HG03135 (cell line): Measurements from ENCODE around the gene IL18R1.

Experiments
- ATAC-seq: cut with Tn5 transposase; IDR thresholded peaks from one replicate; pipeline ENCODE4 v1.9.1; 2021; ENCODE audit warnings: mild to moderate bottlenecking, moderate library complexity; ENCODE audit not compliant: unreplicated experiment

Gene IL18R1

GRCh38 chr2:102386867-102387541, 31.4 kb downstream of the IL18R1 start:
- no peak for ATAC-seq

DNA sequence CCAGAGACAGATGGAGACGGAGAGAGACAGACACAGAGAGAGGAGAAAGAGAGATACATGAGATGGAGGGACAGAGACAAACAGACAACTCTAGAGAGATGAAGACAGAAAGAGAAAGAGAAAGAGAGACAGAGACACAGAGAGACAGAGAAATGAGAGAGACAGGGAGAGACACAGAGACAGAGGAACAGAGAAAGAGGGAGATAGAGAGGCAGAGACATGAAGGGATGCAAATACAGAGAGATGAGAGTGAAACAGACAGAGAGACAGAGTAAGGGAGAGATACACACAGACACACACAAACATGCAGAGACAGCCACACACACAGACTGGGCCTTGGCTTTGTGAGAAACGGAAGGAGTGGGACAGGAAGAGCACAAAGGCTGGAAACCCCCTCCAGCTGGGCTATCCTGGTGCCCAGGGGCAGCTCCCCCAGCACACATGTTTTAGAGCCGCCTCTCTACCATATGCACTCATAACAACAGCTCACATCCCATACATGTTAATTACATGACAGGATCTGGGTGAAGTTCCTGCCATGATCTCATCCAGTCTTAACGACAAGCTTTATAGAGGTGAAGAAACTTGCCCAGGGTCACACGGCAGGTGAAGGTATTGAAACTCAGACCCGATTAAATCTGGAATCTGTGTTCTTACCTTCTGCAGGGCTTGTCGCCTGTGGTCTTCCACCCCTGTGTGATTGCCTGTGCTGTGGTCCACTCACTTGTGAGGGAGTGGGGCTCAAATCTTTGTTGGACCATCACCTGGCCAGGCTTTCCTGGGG, 32.4 kb downstream of the IL18R1 start:
- no peak for ATAC-seq

- ATAC-seq = no peak
These were observed 36.0 kb downstream of the IL18R1 start for GRCh38 chr2:102391565-102391964.

DNA sequence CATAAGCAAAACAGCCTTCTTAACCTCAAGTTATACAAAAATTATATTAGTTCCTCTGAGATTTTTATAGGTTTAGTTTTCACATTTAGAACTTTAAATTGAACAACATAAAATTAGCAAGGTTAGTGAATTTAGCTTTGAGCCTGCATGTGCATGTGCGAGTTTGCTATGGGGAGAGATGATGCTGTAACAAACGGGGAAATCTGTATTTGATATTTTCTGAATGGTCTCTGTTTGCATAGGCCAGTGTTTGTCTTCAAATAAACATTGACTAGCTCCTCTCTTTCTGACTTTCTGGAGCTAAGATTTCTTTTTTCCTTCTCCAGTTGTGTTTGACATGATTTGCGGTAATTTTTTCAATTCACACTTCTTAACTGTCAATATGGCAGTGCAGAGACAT, 36.5 kb downstream of the IL18R1 start:
- no peak for ATAC-seq

DNA sequence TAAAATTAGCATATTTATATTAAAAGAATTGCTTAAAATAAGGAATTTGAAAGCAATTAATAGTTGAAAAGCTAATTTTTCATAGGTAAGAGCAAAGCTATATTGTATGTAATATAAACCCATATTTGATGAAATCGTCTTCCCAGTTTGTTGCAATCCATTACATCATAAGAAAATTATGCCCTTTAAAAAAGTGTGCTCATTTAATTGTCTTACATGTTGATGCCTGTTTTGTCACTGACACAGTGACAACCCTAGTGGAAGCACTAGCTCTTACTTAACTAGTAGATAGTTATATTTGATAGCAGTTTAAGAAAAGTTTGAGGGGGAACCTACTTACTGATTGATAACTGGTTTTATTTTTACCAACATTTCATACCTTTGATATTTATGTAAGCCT, 37.3 kb downstream of the IL18R1 start:
- ATAC-seq = no peak

- no peak for ATAC-seq
These were observed 40.4 kb downstream of the IL18R1 start for GRCh38 chr2:102396012-102396411.

DNA sequence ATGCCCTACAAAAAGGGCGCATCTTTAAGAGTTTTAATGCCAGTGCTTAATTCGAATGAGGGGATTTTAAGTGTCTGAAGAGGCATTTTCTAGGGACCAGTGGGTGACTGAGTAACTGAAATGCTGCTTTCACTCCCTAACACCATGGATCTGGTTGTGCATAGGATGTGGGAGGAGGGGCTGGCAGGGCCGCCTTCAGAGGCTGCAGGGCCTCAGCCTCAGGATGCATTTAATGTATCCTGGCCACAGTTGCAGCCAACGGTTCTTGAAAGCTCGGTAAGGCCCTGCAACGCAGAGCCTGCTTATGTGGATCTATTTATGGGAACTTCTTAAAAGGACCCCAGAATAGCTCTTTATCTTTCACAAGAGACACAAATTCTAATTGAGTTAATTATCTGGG, 41.6 kb downstream of the IL18R1 start:
- no peak for ATAC-seq

DNA sequence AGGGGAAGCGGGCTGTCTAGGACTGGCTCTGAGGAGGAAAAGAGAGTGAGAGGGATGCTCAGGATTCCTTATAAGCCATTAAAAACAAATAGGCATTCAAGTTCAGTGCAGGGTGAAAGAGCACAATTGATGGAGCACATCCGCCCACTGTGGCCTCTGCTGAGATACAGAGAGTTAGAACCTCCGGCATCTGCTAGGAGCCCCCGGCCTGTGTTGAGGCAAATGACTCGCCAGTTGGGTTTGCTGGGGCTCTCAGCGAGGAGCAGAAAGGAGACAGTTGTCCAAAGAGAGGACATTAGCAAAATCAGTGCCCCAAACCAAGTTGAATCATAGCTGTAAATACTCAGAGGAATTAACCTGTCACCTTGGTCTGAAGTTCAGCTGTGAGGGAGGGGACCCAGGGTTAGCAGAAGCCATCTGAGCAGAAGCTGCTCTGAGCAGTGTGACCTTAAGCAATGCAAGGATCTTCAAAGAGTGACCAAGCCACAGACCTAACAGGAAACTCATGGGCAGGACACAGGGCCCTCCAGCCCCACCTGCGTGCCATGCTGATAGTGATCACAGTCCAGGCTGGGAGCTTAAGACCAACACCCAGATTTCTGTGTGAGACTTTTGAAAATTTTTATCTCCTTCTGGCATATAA, 44.0 kb downstream of the IL18R1 start:
- no peak for ATAC-seq

- no peak for ATAC-seq
These were observed 45.9 kb downstream of the IL18R1 start for GRCh38 chr2:102401456-102401855.

DNA sequence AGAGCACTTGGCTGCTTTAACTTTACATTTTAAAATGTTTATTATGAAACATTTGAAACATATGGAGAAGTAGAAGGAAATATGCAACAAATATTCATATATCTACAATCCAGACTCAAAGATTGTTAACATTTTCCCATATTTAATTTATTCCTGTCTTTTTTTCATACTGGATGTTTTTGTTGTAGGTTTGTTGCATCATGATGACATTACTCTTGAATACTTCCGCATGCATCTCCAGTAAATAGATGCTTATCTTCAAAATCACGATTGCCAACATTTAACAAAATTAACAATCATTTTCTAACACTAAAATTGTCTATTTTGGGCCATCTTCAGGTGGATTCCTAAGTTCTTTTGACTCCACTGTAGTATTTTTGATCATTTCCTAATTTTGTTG, 46.3 kb downstream of the IL18R1 start:
- ATAC-seq = no peak

DNA sequence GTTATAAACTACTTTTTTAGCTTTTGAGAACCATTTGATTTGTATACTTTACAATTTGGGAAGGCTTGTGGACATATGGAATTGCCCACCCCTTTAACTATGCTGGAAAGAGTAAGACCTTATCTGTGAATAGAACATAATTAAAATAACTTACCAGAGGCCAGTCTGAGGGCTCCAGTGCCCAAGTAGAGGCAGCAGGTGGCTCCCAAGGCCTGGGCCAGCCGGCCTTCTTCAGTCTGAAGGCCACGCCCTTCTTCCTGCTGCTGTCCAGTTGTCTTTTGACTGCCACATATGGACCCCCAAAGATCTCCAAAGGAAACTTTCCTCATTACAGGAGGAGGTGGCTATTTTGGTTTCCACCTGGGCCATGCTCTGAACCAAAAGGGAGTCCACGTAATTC, 55.4 kb downstream of the IL18R1 start:
- ATAC-seq = no peak

DNA sequence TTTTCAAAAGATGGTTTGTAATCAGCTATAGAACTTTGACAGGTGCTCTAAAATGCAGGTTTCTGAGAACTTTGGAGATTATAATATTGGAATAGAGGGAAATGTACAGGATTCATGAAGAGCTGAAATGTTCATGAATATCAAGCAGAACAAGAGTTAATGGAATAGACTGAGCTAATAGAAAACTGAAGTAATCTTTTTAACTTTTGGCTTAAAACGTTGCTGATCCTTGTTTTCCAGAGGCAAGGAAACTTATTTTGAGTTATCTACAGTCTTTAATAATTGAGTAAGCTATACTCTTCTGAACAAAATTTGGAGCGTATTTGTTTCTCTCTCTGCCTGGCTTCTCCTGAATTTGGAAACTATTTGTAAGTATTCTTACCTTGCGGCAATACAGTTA, 56.6 kb downstream of the IL18R1 start:
- ATAC-seq = no peak

- ATAC-seq = peak; percentile 63
These were observed 62.4 kb downstream of the IL18R1 start for GRCh38 chr2:102417946-102418345.

DNA sequence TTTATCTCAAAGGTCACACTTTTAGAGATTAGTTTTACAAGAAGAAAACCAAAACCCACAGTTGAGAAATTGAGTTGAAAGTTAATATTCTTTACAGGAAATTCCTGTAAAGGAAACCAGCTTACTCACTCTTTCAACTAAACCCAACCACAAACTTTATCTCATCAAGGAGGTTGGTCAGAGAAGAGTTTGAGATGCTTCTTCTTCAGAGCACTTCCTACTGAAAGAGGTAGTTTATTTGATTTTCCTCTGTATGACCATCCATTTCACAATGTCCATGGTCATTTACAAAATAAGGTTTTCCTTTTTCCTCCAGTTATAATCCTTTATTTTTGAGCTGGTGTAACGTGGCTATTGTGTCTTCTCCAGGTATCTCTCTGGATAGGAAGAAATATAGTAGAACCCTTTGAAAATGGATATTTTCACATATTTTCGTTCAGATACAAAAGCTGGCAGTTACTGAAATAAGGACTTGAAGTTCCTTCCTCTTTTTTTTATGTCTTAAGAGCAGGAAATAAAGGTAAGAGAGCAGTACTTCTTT, 62.9 kb downstream of the IL18R1 start:
- ATAC-seq = peak; percentile 77

- no peak for ATAC-seq
These were observed 64.7 kb downstream of the IL18R1 start for GRCh38 chr2:102420290-102420689.

- ATAC-seq = no peak
These were observed 66.5 kb downstream of the IL18R1 start for GRCh38 chr2:102421890-102422759.

- no peak for ATAC-seq
These were observed 67.3 kb downstream of the IL18R1 start, which contains the start of gene IL18RAP for GRCh38 chr2:102422910-102423309. Gene IL18RAP (plus strand): TSS chr2:102423160. CDS start chr2:102423278, 118 bp downstream.

- ATAC-seq = no peak
These were observed 67.8 kb downstream of the IL18R1 start for GRCh38 chr2:102423368-102423767.

GRCh38 chr2:102424754-102425153, 69.2 kb downstream of the IL18R1 start:
- peak; percentile 89 for ATAC-seq

GRCh38 chr2:102425441-102426132, 70.0 kb downstream of the IL18R1 start:
- ATAC-seq = no peak
